HL-60 (cell line): ENCODE results near the gene ITGB5.

ENCODE experiments used
- DNase-seq, 2 experiments: peaks; one replicate each; pipeline ENCODE4 v3.0.0-alpha.2; 2010 to 2020; ENCODE audit warnings: low read depth in 1 of 2, low spot score in 1 of 2
- H3K27ac ChIP-seq: fragments of 250-450 bp; sonication (Bioruptor Pico); replicated peaks from 2 replicates; pipeline ENCODE4 v1.5.1; 2020; ENCODE audit warnings: mild to moderate bottlenecking, moderate library complexity
- H3K27me3 ChIP-seq: fragments of 250-450 bp; sonication (Bioruptor Pico); 2 replicates; pipeline ENCODE4 v1.5.1; 2021; ENCODE audit warnings: mild to moderate bottlenecking, moderate library complexity; ENCODE audit not compliant: insufficient read depth, poor library complexity, severe bottlenecking
- H3K4me3 ChIP-seq: replicated peaks from 2 replicates; pipeline ENCODE4 v1.5.1; 2011; ENCODE audit warnings: mild to moderate bottlenecking, control low read depth, low read length; ENCODE audit not compliant: insufficient read depth
- CTCF ChIP-seq: IDR thresholded peaks from one replicate; pipeline ENCODE4 v1.5.1; 2011; ENCODE audit warnings: low read length, control low read depth, inconsistent platforms; ENCODE audit not compliant: insufficient read depth
- GABPA ChIP-seq: IDR thresholded peaks from 2 replicates; pipeline ENCODE4 v1.6.1; 2012; ENCODE audit warnings: low read depth
- POLR2AphosphoS5 ChIP-seq: IDR thresholded peaks from 2 replicates; pipeline ENCODE4 v1.6.1; 2012; ENCODE audit warnings: low read depth
- REST ChIP-seq: IDR thresholded peaks from 2 replicates; pipeline ENCODE4 v1.6.1; 2012; ENCODE audit warnings: low read depth; ENCODE audit not compliant: insufficient replicate concordance
- SPI1 ChIP-seq: IDR thresholded peaks from 2 replicates; pipeline ENCODE4 v1.6.1; 2012; ENCODE audit warnings: low read depth, mild to moderate bottlenecking, borderline replicate concordance

ITGB5 gene

DNA sequence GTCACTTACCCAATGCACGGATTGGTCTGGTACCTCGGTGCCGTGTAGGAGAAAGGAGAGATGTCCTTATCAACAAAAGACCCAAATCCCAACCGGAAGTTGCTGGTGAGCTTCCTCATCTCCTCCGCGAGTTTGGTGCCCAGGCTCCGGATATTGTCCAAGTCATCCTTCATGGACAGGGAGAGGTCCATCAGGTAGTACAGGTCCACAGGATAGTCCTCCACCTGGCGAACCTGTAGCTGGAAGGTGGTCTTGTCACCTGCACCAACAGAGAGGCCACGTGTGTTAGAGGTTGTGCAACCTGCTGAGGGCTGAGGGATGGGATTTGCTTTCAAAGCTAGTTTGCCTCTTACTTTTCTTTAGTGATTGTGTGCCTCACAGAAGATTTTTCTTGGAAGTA is 38.9 kb downstream of the ITGB5 start:
- DNase-seq, result no peak
- Histone ChIP-seq H3K27me3 (no peaks in the 10 kb centered on the region), H3K27ac (no peak overlapping the region), H3K4me3 (no peak overlapping the region)
- TF ChIP-seq POLR2AphosphoS5, result no peak
- no peak for TF ChIP-seq GABPA
- no peak for TF ChIP-seq REST

DNA sequence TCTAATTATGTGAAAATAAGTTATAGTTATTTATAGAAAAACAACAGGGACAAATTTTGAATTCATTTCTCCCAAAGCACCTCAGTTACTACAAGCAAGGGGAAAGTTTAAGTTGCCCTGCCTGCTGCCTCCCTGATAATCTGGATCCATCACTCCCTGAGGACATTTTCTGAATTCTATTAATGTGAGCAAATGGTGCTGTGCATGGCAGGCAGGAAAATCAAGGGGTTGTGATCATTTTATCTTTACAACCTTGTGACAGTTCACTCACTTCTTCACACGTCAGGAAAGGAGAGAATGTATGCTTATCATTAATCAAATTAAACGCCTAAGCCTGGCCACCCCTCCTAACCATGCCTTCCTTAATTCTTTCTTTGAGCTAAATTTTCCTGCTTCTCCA is 39.3 kb downstream of the ITGB5 start:
- DNase-seq, result no peak
- H3K27ac ChIP-seq, result no peak overlapping the region
- no peak overlapping the region for H3K4me3 ChIP-seq
- H3K27me3 ChIP-seq, result no peaks in the 10 kb centered on the region
- no peak for TF ChIP-seq CTCF
- TF ChIP-seq POLR2AphosphoS5, result no peak
- TF ChIP-seq GABPA, result no peak
- no peak for TF ChIP-seq SPI1
- TF ChIP-seq REST, result no peak

DNA sequence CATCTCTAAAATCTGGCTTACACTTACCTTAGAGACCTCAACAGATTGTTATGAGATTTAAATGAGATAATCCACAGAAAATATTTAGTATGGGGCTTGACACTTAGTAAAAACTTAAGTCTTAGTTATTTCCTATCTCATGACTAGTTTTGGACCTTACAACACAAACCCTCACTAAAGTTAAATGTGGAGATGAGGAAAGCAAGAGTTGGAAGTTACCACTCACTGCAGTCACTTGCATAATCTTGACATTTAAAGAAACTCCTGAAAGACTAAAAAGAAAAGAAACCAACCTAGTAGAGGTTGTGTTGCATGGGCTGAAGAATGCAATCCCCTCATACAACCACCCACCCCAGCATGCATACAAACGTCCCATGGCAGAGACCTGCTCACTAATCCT is 40.1 kb downstream of the ITGB5 start:
- H3K4me3 ChIP-seq, result no peak overlapping the region
- no peak for DNase-seq
- TF ChIP-seq CTCF, result no peak
- TF ChIP-seq GABPA, result no peak
- no peak for TF ChIP-seq POLR2AphosphoS5
- no peak for TF ChIP-seq SPI1
- TF ChIP-seq REST, result no peak
- H3K27ac ChIP-seq, result no peak overlapping the region
- H3K27me3 ChIP-seq, result no peaks in the 10 kb centered on the region

- TF ChIP-seq SPI1, result no peak
- no peak for TF ChIP-seq CTCF
- TF ChIP-seq POLR2AphosphoS5, result no peak
- no peak for TF ChIP-seq GABPA
- no peak for TF ChIP-seq REST
- no peaks in the 10 kb centered on the region for H3K27me3 ChIP-seq
- no peak overlapping the region for H3K27ac ChIP-seq
- H3K4me3 ChIP-seq, result no peak overlapping the region
- no peak for DNase-seq
Observed at GRCh38 chr3:124846189-124846588, 41.0 kb downstream of the ITGB5 start.
